ENCODE data around the gene MOK.

MOK gene

GRCh38 chr14:102279688-102280348 is 25.1 kb downstream of the MOK start:
- no peaks in the 10 kb centered on the region for H3K79me2 ChIP-seq (ENCODE audit: low read length)
- no peak for DNase-seq
- H3K9me2 ChIP-seq (replicated peaks; ENCODE audit: insufficient read depth, low read length) = no peaks in the 10 kb centered on the region
- no peaks in the 10 kb centered on the region for H4K20me1 ChIP-seq (ENCODE audit: insufficient read depth, low read length)
- H3K4me3 ChIP-seq (ENCODE audit: low read length) = no peak overlapping the region
- no peaks in the 10 kb centered on the region for H3K36me3 ChIP-seq (replicated peaks; ENCODE audit: insufficient read depth, low read length)
- no peaks in the 10 kb centered on the region for H3F3A ChIP-seq (ENCODE audit: insufficient read depth, low read length)
- H3K9ac ChIP-seq (ENCODE audit: low read length) = no peak overlapping the region
- H2AFZ ChIP-seq (ENCODE audit: low read length) = no peak overlapping the region
- no peak for TF ChIP-seq EZH2phosphoT487 (IDR thresholded peaks at IDR 0.05; ENCODE audit: low read length)
- TF ChIP-seq, protein P1, sequence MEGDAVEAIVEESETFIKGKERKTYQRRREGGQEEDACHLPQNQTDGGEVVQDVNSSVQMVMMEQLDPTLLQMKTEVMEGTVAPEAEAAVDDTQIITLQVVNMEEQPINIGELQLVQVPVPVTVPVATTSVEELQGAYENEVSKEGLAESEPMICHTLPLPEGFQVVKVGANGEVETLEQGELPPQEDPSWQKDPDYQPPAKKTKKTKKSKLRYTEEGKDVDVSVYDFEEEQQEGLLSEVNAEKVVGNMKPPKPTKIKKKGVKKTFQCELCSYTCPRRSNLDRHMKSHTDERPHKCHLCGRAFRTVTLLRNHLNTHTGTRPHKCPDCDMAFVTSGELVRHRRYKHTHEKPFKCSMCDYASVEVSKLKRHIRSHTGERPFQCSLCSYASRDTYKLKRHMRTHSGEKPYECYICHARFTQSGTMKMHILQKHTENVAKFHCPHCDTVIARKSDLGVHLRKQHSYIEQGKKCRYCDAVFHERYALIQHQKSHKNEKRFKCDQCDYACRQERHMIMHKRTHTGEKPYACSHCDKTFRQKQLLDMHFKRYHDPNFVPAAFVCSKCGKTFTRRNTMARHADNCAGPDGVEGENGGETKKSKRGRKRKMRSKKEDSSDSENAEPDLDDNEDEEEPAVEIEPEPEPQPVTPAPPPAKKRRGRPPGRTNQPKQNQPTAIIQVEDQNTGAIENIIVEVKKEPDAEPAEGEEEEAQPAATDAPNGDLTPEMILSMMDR (IDR thresholded peaks at IDR 0.05; ENCODE audit: low read length) = no peak
- no peak for TF ChIP-seq EZH2 (optimal IDR thresholded peaks at IDR 0.05; ENCODE audit: low read depth, low read length)
- H3K27me3 ChIP-seq (replicated peaks; ENCODE audit: insufficient read depth, low read length) = no peaks in the 10 kb centered on the region
- no peak overlapping the region for H3K4me2 ChIP-seq (ENCODE audit: low read depth, low read length)
- H3K27ac ChIP-seq (ENCODE audit: low read length) = no peak overlapping the region
- H3K4me1 ChIP-seq (ENCODE audit: low read length) = no peaks in the 10 kb centered on the region
- no peaks in the 10 kb centered on the region for H3K9me3 ChIP-seq (replicated peaks; ENCODE audit: insufficient read depth, low read length)

GRCh38 chr14:102279282-102279681 is 25.7 kb downstream of the MOK start:
- Histone ChIP-seq H4K20me1 (ENCODE audit: insufficient read depth, low read length) (no peaks in the 10 kb centered on the region), H3K4me1 (ENCODE audit: low read length) (no peaks in the 10 kb centered on the region), H3F3A (ENCODE audit: insufficient read depth, low read length) (no peaks in the 10 kb centered on the region), H3K9me2 (replicated peaks; ENCODE audit: insufficient read depth, low read length) (no peaks in the 10 kb centered on the region), H3K9ac (ENCODE audit: low read length) (no peak overlapping the region), H3K4me3 (ENCODE audit: low read length) (no peak overlapping the region), H3K36me3 (replicated peaks; ENCODE audit: insufficient read depth, low read length) (no peaks in the 10 kb centered on the region), H3K4me2 (ENCODE audit: low read depth, low read length) (no peak overlapping the region), H3K27me3 (replicated peaks; ENCODE audit: insufficient read depth, low read length) (no peaks in the 10 kb centered on the region), H3K79me2 (ENCODE audit: low read length) (no peaks in the 10 kb centered on the region), H3K9me3 (replicated peaks; ENCODE audit: insufficient read depth, low read length) (no peaks in the 10 kb centered on the region), H2AFZ (ENCODE audit: low read length) (no peak overlapping the region), H3K27ac (ENCODE audit: low read length) (no peak overlapping the region)
- TF ChIP-seq, protein P1 (IDR thresholded peaks at IDR 0.05; ENCODE audit: low read length) = no peak
- no peak for TF ChIP-seq EZH2phosphoT487 (IDR thresholded peaks at IDR 0.05; ENCODE audit: low read length)
- TF ChIP-seq EZH2 (optimal IDR thresholded peaks at IDR 0.05; ENCODE audit: low read depth, low read length) = no peak
- DNase-seq = no peak

DNA sequence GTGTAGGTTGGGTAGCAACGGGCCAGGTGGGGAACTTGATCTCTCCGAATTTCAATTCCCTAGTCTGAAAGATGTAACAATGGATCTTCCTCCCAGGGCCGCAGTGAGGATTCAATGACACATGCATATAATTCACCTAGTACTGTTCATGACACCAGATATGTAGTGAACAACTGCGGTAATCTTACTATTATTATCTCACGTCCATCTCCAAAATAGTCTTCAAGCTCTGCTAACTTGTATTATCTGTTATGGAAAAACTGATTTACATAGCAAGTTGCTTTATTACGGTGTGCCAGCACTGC is 26.4 kb downstream of the MOK start:
- no peak overlapping the region for H2AFZ ChIP-seq (ENCODE audit: low read length)
- no peaks in the 10 kb centered on the region for H3K79me2 ChIP-seq (ENCODE audit: low read length)

More for the DNA sequence above, 26.4 kb downstream of the MOK start:
- Histone ChIP-seq H3K27me3 (replicated peaks; ENCODE audit: insufficient read depth, low read length) (no peaks in the 10 kb centered on the region), H3K9ac (ENCODE audit: low read length) (no peak overlapping the region), H3K27ac (ENCODE audit: low read length) (no peak overlapping the region), H3K9me2 (replicated peaks; ENCODE audit: insufficient read depth, low read length) (no peaks in the 10 kb centered on the region), H3K4me3 (ENCODE audit: low read length) (no peak overlapping the region), H3K4me1 (ENCODE audit: low read length) (no peaks in the 10 kb centered on the region), H3K9me3 (replicated peaks; ENCODE audit: insufficient read depth, low read length) (no peaks in the 10 kb centered on the region), H3K36me3 (replicated peaks; ENCODE audit: insufficient read depth, low read length) (no peaks in the 10 kb centered on the region), H4K20me1 (ENCODE audit: insufficient read depth, low read length) (no peaks in the 10 kb centered on the region), H3F3A (ENCODE audit: insufficient read depth, low read length) (no peaks in the 10 kb centered on the region), H3K4me2 (ENCODE audit: low read depth, low read length) (no peak overlapping the region)
- TF ChIP-seq EZH2phosphoT487 (IDR thresholded peaks at IDR 0.05; ENCODE audit: low read length) (no peak), EZH2 (optimal IDR thresholded peaks at IDR 0.05; ENCODE audit: low read depth, low read length) (no peak)
- TF ChIP-seq, protein P1 (IDR thresholded peaks at IDR 0.05; ENCODE audit: low read length) = no peak
- DNase-seq = no peak

Measured in MM.1S (cell line).